ENCODE results near the gene SEPTIN8.

GRCh38 chr5:132748522-132749000, 28.5 kb downstream of the SEPTIN8 start:
- no peak for TF ChIP-seq EZH2 (IDR thresholded peaks at IDR 0.05; ENCODE audit: insufficient read depth, poor library complexity, severe bottlenecking)
- no peak for TF ChIP-seq EZH2phosphoT487 (IDR thresholded peaks at IDR 0.05; ENCODE audit: insufficient read depth, low read depth)

Measured in GM23248 (cell line).